T-cell (primary cell): ENCODE measurements around the gene BICDL2. TPM values are rescaled to one million over a fixed set of nuclear protein-coding genes. Genes with fewer than 3 reads are reported as not detected.

ENCODE experiments used
- ATAC-seq, 4 experiments: fragments of 200-7000 bp in 3 of 4; fragments of 150-1000 bp in 1 of 4; cut with Tn5 transposase; replicated peaks in 1 of 4; 1 replicate in 3 of 4; 2 replicates in 1 of 4; pipeline ENCODE4 v1.10.0; 2021; ENCODE audit warnings: moderate library complexity in 3 of 4, mild to moderate bottlenecking in 2 of 4, moderate number of reproducible peaks in 1 of 4
- CTCF ChIA-PET, 2 donors: fragments of 300-600 bp; sonication (Branson Sonifier 250); formaldehyde crosslinking; loops; one replicate each; lab custom pipeline; 2022; ENCODE audit warnings: antibody characterized with exemption in 2 of 2; lab: Charles Lee
- POLR2A ChIA-PET, 2 donors: fragments of 300-600 bp; sonication (Branson Sonifier 250); formaldehyde crosslinking; loops; one replicate each; lab custom pipeline; 2022; ENCODE audit warnings: antibody characterized with exemption in 2 of 2; lab: Charles Lee
- DNase-seq, 35 experiments: peaks; one replicate each; pipeline versions ENCODE4 v3.0.0 to v3.0.0-alpha.2; 2013 to 2023
- H3K27ac ChIP-seq: one replicate; pipeline ENCODE4 v1.5.1; 2013; ENCODE audit warnings: low read length
- H3K27me3 ChIP-seq, 2 experiments: replicated peaks in 1 of 2; 1 replicate in 1 of 2; 2 replicates in 1 of 2; pipeline versions ENCODE4 v1.6.1 to v1.7.0; 2013; ENCODE audit warnings: low read length in 1 of 2, mixed read lengths in 1 of 2; ENCODE audit not compliant: control insufficient read depth in 2 of 2, insufficient read depth in 2 of 2; ENCODE audit errors: extremely low read depth in 1 of 2
- H3K36me3 ChIP-seq, 2 donors: 1 replicate in 1 of 2; 2 replicates in 1 of 2; pipeline versions ENCODE4 v1.6.1 to v1.7.0; 2013; ENCODE audit warnings: low read length in 1 of 2; ENCODE audit not compliant: control insufficient read depth in 2 of 2, insufficient read depth in 1 of 2; ENCODE audit errors: extremely low read depth in 1 of 2
- H3K4me1 ChIP-seq, 2 experiments: 1 replicate in 1 of 2; 2 replicates in 1 of 2; pipeline versions ENCODE4 v1.6.1 to v1.7.0; 2013; ENCODE audit warnings: low read length in 2 of 2, mixed read lengths in 1 of 2; ENCODE audit not compliant: insufficient read depth in 2 of 2, control insufficient read depth in 1 of 2; ENCODE audit errors: extremely low read depth in 1 of 2
- H3K4me3 ChIP-seq, 2 donors: 1 replicate in 1 of 2; 2 replicates in 1 of 2; pipeline versions ENCODE4 v1.5.1 to v1.7.0; 2013; ENCODE audit warnings: mild to moderate bottlenecking in 2 of 2, low read length in 1 of 2, moderate library complexity in 1 of 2; ENCODE audit not compliant: control insufficient read depth in 1 of 2; ENCODE audit errors: extremely low read depth in 1 of 2
- H3K9me3 ChIP-seq: 2 replicates; pipeline ENCODE4 v1.7.0; 2013
- H3K27ac Mint-ChIP-seq, 2 donors: one replicate each; pipeline ENCODE4 v1.8.0; 2020 to 2021; ENCODE audit warnings: mild to moderate bottlenecking in 2 of 2, mixed read lengths in 2 of 2
- H3K27me3 Mint-ChIP-seq, 2 donors: one replicate each; pipeline ENCODE4 v1.8.0; 2021 to 2022; ENCODE audit warnings: mixed read lengths in 2 of 2
- H3K36me3 Mint-ChIP-seq: one replicate; pipeline ENCODE4 v1.8.0; 2021; ENCODE audit warnings: mixed read lengths
- H3K4me1 Mint-ChIP-seq, 3 donors: one replicate each; pipeline ENCODE4 v1.8.0; 2020 to 2022; ENCODE audit warnings: mixed read lengths in 3 of 3, mild to moderate bottlenecking in 1 of 3
- H3K4me3 Mint-ChIP-seq, 3 donors: one replicate each; pipeline ENCODE4 v1.8.0; 2020 to 2022; ENCODE audit warnings: mild to moderate bottlenecking in 3 of 3, mixed read lengths in 3 of 3, moderate library complexity in 3 of 3
- H3K9me3 Mint-ChIP-seq, 3 donors: one replicate each; pipeline ENCODE4 v1.8.0; 2020 to 2022; ENCODE audit warnings: mixed read lengths in 3 of 3
- WGBS: methylation state at CpG from one replicate; pipeline ENCODE4 v1.1.5; 2013; ENCODE audit warnings: missing lambda C conversion rate; ENCODE audit not compliant: insufficient coverage; 5-methylcytosine and 5-hydroxymethylcytosine counted together
- total RNA-seq, 35 experiments: library from RNA in 6 of 35; stranded (reverse) in 6 of 35; fragments of 120-200 nt in 1 of 35; gene quantifications; one replicate each; pipeline versions ENCODE4 v1.2.1 to v1.2.4 and lab custom pipeline; 2013 to 2026

Gene BICDL2
- total RNA-seq, 5 donors from 2014 or later (not counting 1 experiment from before 2014, with no cell fraction given) = 0.13 to 0.16 (median 0.15) TPM; not detected in 2

GRCh38 chr16:3046641-3047386 lies 10.1 kb upstream of the BICDL2 start:
- DNase-seq = peak in 1 of 35 experiments; percentile 32
- Mint-ChIP-seq H3K4me3 (peak overlapping the region; percentile 36 to 77 (median 56)), H3K27ac (no peak overlapping the region), H3K36me3 (no peaks in the 10 kb centered on the region), H3K9me3 (no peaks in the 10 kb centered on the region), H3K27me3 (peaks cover 18 to 38% of the 10 kb centered on the region in 2 donors), H3K4me1 (peaks cover 15 to 35% (median 28%) of the 10 kb centered on the region in 3 donors)
- ATAC-seq = peak; percentile 39 to 58 (median 44)
- Histone ChIP-seq H3K36me3 (no peaks in the 10 kb centered on the region), H3K27me3 (peaks cover 3 to 74% of the 10 kb centered on the region in 2 experiments), H3K4me1 (peaks cover 0 to 36% of the 10 kb centered on the region in 2 experiments), H3K9me3 (no peaks in the 10 kb centered on the region), H3K4me3 (no peak overlapping the region), H3K27ac (no peak overlapping the region)
- WGBS = 4% methylated on average over 49 of the region's 54 CpGs
- ChIA-PET POLR2A (no interaction called here), CTCF (no interaction called here)

- peak; percentile 36 to 46 (median 36) for ATAC-seq
- peaks cover 0 to 36% of the 10 kb centered on the region in 2 experiments for H3K4me1 ChIP-seq
- DNase-seq = peak in 1 of 35 experiments; percentile 24
Measured at GRCh38 chr16:3045758-3046640, 9.3 kb upstream of the BICDL2 start, which contains the start of gene MMP25. Gene MMP25, plus strand, starts transcription at chr16:3046561. Its CDS starts 357 bp downstream, at chr16:3046918.

GRCh38 chr16:3044708-3045107 lies 8.0 kb upstream of the BICDL2 start:
- WGBS = 92% methylated on average over 4 of the region's 6 CpGs
- Histone ChIP-seq H3K36me3 (no peaks in the 10 kb centered on the region), H3K27ac (no peak overlapping the region), H3K9me3 (no peaks in the 10 kb centered on the region), H3K27me3 (peaks cover 3 to 89% of the 10 kb centered on the region in 2 experiments), H3K4me3 (peak overlapping the region in 1 of 2 donors; percentile 15), H3K4me1 (peaks cover 0 to 36% of the 10 kb centered on the region in 2 experiments)
- Mint-ChIP-seq H3K4me3 (peak overlapping the region; percentile 73 to 77 (median 76)), H3K36me3 (no peaks in the 10 kb centered on the region), H3K4me1 (peaks cover 11 to 25% (median 25%) of the 10 kb centered on the region in 3 donors), H3K27me3 (peaks cover 23 to 54% of the 10 kb centered on the region in 2 donors), H3K27ac (peak overlapping the region in 1 of 2 donors; percentile 25), H3K9me3 (no peaks in the 10 kb centered on the region)
- ATAC-seq = no peak
- no peak for DNase-seq
- CTCF ChIA-PET = interaction anchor here in 1 of 2 donors (0.7 to 1.6 kb wide), 2 partner anchors 9 to 13 kb away, joined by 5 to 6 read pairs; no protein-coding TSS in a partner anchor
- POLR2A ChIA-PET = no interaction called here

More at GRCh38 chr16:3045758-3046640, 9.3 kb upstream of the BICDL2 start, which contains the start of gene MMP25:
- H3K9me3 Mint-ChIP-seq = no peaks in the 10 kb centered on the region
- H3K4me1 Mint-ChIP-seq = peaks cover 13 to 33% (median 28%) of the 10 kb centered on the region in 3 donors
- WGBS = 1% methylated on average over 67 of the region's 86 CpGs
- H3K27ac Mint-ChIP-seq = peak within 1 kb of the TSS in 1 of 2 donors; percentile 67
- Histone ChIP-seq H3K27ac (no peak within 1 kb of the TSS), H3K36me3 (no peaks in the 10 kb centered on the region), H3K27me3 (peaks cover 3 to 80% of the 10 kb centered on the region in 2 experiments), H3K4me3 (peak within 1 kb of the TSS; percentile 42 to 78), H3K9me3 (no peaks in the 10 kb centered on the region)
- H3K36me3 Mint-ChIP-seq = no peaks in the 10 kb centered on the region
- peak within 1 kb of the TSS; percentile 73 to 77 (median 76) for H3K4me3 Mint-ChIP-seq
- H3K27me3 Mint-ChIP-seq = peaks cover 18 to 41% of the 10 kb centered on the region in 2 donors
- CTCF ChIA-PET = interaction anchor here in 1 of 2 donors (1.6 kb wide), 1 partner anchor 14 kb away, joined by 6 read pairs; no protein-coding TSS in a partner anchor
- POLR2A ChIA-PET = interaction anchor here in 1 of 2 donors (0.6 kb wide), 1 partner anchor 10 kb away, joined by 5 read pairs; no protein-coding TSS in a partner anchor

- H3K4me3 ChIP-seq = no peak overlapping the region
- no peaks in the 10 kb centered on the region for H3K9me3 Mint-ChIP-seq
- no peak overlapping the region for H3K4me3 Mint-ChIP-seq
- DNase-seq (no peak), ATAC-seq (no peak)
- H3K9me3 ChIP-seq = no peaks in the 10 kb centered on the region
- peaks cover 11 to 16% (median 15%) of the 10 kb centered on the region in 3 donors for H3K4me1 Mint-ChIP-seq
- no peaks in the 10 kb centered on the region for H3K36me3 Mint-ChIP-seq
- H3K27me3 Mint-ChIP-seq = peaks cover 32 to 73% of the 10 kb centered on the region in 2 donors
- no peak overlapping the region for H3K27ac ChIP-seq
- H3K36me3 ChIP-seq = no peaks in the 10 kb centered on the region
- no peak overlapping the region for H3K27ac Mint-ChIP-seq
- CTCF ChIA-PET = interaction anchor here (0.6 to 1.2 kb wide), 4 partner anchors 9 to 75 kb away, joined by 3 to 7 read pairs (median 3); no protein-coding TSS in a partner anchor
- WGBS = no CpG with 5 or more reads among the region's 3 CpGs
- H3K27me3 ChIP-seq = peaks cover 10 to 98% of the 10 kb centered on the region in 2 experiments
- POLR2A ChIA-PET = interaction anchor here in 1 of 2 donors (0.6 kb wide), 2 partner anchors 8 to 22 kb away, joined by 4 to 9 read pairs; no protein-coding TSS in a partner anchor
- peaks cover 0 to 33% of the 10 kb centered on the region in 2 experiments for H3K4me1 ChIP-seq
Measured at GRCh38 chr16:3042376-3042775, 5.6 kb upstream of the BICDL2 start.

GRCh38 chr16:3038896-3039295 lies 2.2 kb upstream of the BICDL2 start:
- H3K27me3 ChIP-seq = peaks cover 6 to 97% of the 10 kb centered on the region in 2 experiments
- ChIA-PET POLR2A (no interaction called here), CTCF (no interaction called here)
- H3K27ac ChIP-seq = no peak overlapping the region
- Mint-ChIP-seq H3K27me3 (peaks cover 40 to 78% of the 10 kb centered on the region in 2 donors), H3K4me3 (no peak overlapping the region), H3K4me1 (peaks cover 6 to 13% (median 9%) of the 10 kb centered on the region in 3 donors), H3K9me3 (no peaks in the 10 kb centered on the region), H3K36me3 (no peaks in the 10 kb centered on the region), H3K27ac (no peak overlapping the region)
- no peaks in the 10 kb centered on the region for H3K36me3 ChIP-seq
- ATAC-seq (no peak), DNase-seq (no peak)
- H3K9me3 ChIP-seq = no peaks in the 10 kb centered on the region
- H3K4me3 ChIP-seq = no peak overlapping the region
- WGBS = 71% methylated on average over 1 of the region's 5 CpGs
- peaks cover 0 to 18% of the 10 kb centered on the region in 2 experiments for H3K4me1 ChIP-seq
